Kidney epithelial cell (primary cell): ENCODE measurements around the gene ZNF319. TPM values are rescaled to one million over a fixed set of nuclear protein-coding genes. Genes with fewer than 3 reads are reported as not detected.

Source experiments
- DNase-seq: peaks from one replicate; pipeline ENCODE4 v3.0.0-alpha.2; 2010; ENCODE audit warnings: low read depth
- H3K27me3 ChIP-seq: 2 replicates; pipeline ENCODE4 v1.6.0; 2011; ENCODE audit warnings: low read length; ENCODE audit not compliant: control insufficient read depth, insufficient read depth
- H3K36me3 ChIP-seq: 2 replicates; pipeline ENCODE4 v1.5.1; 2011; ENCODE audit warnings: low read length; ENCODE audit not compliant: control insufficient read depth, insufficient read depth
- H3K4me3 ChIP-seq: 2 replicates; pipeline ENCODE4 v1.5.1; 2011; ENCODE audit warnings: low read depth, mild to moderate bottlenecking, control low read depth, low read length
- CTCF ChIP-seq: IDR thresholded peaks from 2 replicates; pipeline ENCODE4 v1.5.1; 2011; ENCODE audit warnings: mild to moderate bottlenecking, moderate library complexity, low read length, control low read depth, inconsistent platforms; ENCODE audit not compliant: insufficient read depth, poor library complexity, severe bottlenecking
- total RNA-seq: library from RNA; depleted of rRNA; stranded (reverse); fragments of >200 nt; gene quantifications from 2 replicates; pipeline ENCODE4 v1.2.3, GENCODE V29; 2015

ZNF319 gene
- total RNA-seq, 1 donor from 2014 or later, result 11.9 TPM

GRCh38 chr16:57966986-57967385 is 33.5 kb downstream of the ZNF319 start:
- Histone ChIP-seq H3K27me3 (no peaks in the 10 kb centered on the region), H3K4me3 (no peak overlapping the region), H3K36me3 (no peaks in the 10 kb centered on the region)
- DNase-seq, result no peak
- TF ChIP-seq CTCF, result no peak

GRCh38 chr16:57966204-57966771 is 34.2 kb downstream of the ZNF319 start:
- DNase-seq, result no peak
- Histone ChIP-seq H3K27me3 (no peaks in the 10 kb centered on the region), H3K36me3 (no peaks in the 10 kb centered on the region), H3K4me3 (no peak overlapping the region)
- no peak for TF ChIP-seq CTCF

- no peak for DNase-seq
- no peak for TF ChIP-seq CTCF
- H3K36me3 ChIP-seq, result no peaks in the 10 kb centered on the region
Measured at GRCh38 chr16:57964157-57964700, 36.2 kb downstream of the ZNF319 start.

GRCh38 chr16:57962756-57963155 is 37.7 kb downstream of the ZNF319 start:
- no peak for DNase-seq
- peaks cover 2% of the 10 kb centered on the region for H3K27me3 ChIP-seq
- no peaks in the 10 kb centered on the region for H3K36me3 ChIP-seq
- TF ChIP-seq CTCF, result no peak
- no peak overlapping the region for H3K4me3 ChIP-seq

More at GRCh38 chr16:57964157-57964700, 36.2 kb downstream of the ZNF319 start:
- no peak overlapping the region for H3K4me3 ChIP-seq
- peaks cover 2% of the 10 kb centered on the region for H3K27me3 ChIP-seq

GRCh38 chr16:57962046-57962445 is 38.4 kb downstream of the ZNF319 start:
- H3K4me3 ChIP-seq, result no peak overlapping the region
- TF ChIP-seq CTCF, result no peak
- H3K36me3 ChIP-seq, result no peaks in the 10 kb centered on the region
- peaks cover 2% of the 10 kb centered on the region for H3K27me3 ChIP-seq
- DNase-seq, result no peak

- DNase-seq, result no peak
- Histone ChIP-seq H3K4me3 (no peak overlapping the region), H3K36me3 (no peaks in the 10 kb centered on the region), H3K27me3 (peaks cover 2% of the 10 kb centered on the region)
- no peak for TF ChIP-seq CTCF
Measured at GRCh38 chr16:57961538-57961937, 38.9 kb downstream of the ZNF319 start.
